Neural cell (in vitro differentiated cells): ENCODE measurements around the gene FAM89A. TPM values are rescaled to one million over a fixed set of nuclear protein-coding genes. Genes with fewer than 3 reads are reported as not detected.

ENCODE experiments used
- H2AFZ ChIP-seq: fragments of 200-600, 300-800 bp; sonication (generic), shearing (Covaris generic); 2 replicates; pipeline ENCODE4 v1.6.0; 2014; ENCODE audit warnings: low read depth, mild to moderate bottlenecking, antibody characterized with exemption, low read length, moderate library complexity
- H3F3A ChIP-seq: fragments of 200-600 bp; shearing (Covaris generic); 2 replicates; pipeline ENCODE4 v1.6.1; 2016; ENCODE audit warnings: mild to moderate bottlenecking, moderate library complexity, mixed read lengths, antibody characterized with exemption, low read length; ENCODE audit not compliant: insufficient read depth, poor library complexity, severe bottlenecking
- H3K27ac ChIP-seq: fragments of 200-600, 300-800 bp; sonication (generic), shearing (Covaris generic); 2 replicates; pipeline ENCODE4 v1.5.1; 2014; ENCODE audit warnings: mild to moderate bottlenecking, low read length, moderate library complexity
- H3K27me3 ChIP-seq: fragments of 300-800, 200-600 bp; sonication (generic), shearing (Covaris generic); 2 replicates; pipeline ENCODE4 v1.6.0; 2014; ENCODE audit warnings: mild to moderate bottlenecking, low read depth, low read length, moderate library complexity; ENCODE audit not compliant: insufficient read depth
- H3K36me3 ChIP-seq: fragments of 300-800, 200-600 bp; sonication (generic), shearing (Covaris generic); 2 replicates; pipeline ENCODE4 v1.5.1; 2014; ENCODE audit warnings: mild to moderate bottlenecking, antibody characterized with exemption, low read length, moderate library complexity; ENCODE audit not compliant: insufficient read depth
- H3K4me2 ChIP-seq: fragments of 300-800, 200-600 bp; sonication (generic), shearing (Covaris generic); 2 replicates; pipeline ENCODE4 v1.6.0; 2014; ENCODE audit warnings: mild to moderate bottlenecking, low read length
- H3K4me3 ChIP-seq: fragments of 300-800, 200-600 bp; sonication (generic), shearing (Covaris generic); 2 replicates; pipeline ENCODE4 v1.5.1; 2014; ENCODE audit warnings: mild to moderate bottlenecking, low read length, moderate library complexity
- H3K79me2 ChIP-seq: fragments of 200-600 bp; shearing (Covaris generic); replicated peaks from 2 replicates; pipeline ENCODE4 v1.6.0; 2014; ENCODE audit warnings: mild to moderate bottlenecking, low read length, moderate library complexity; ENCODE audit not compliant: insufficient read depth
- H3K9ac ChIP-seq: fragments of 300-800, 200-600 bp; sonication (generic), shearing (Covaris generic); 2 replicates; pipeline ENCODE4 v1.6.1; 2016; ENCODE audit warnings: mild to moderate bottlenecking, low read length, mixed read lengths
- H3K9me2 ChIP-seq: fragments of 200-600 bp; shearing (Covaris generic); 2 replicates; pipeline ENCODE4 v1.6.1; 2016; ENCODE audit warnings: mild to moderate bottlenecking, low read length, mixed read lengths; ENCODE audit not compliant: insufficient read depth
- H3K9me3 ChIP-seq: fragments of 200-600, 300-800 bp; sonication (generic), shearing (Covaris generic); 2 replicates; pipeline ENCODE4 v1.6.1; 2016; ENCODE audit warnings: mild to moderate bottlenecking, mixed run types, low read length, moderate library complexity, mixed read lengths
- H4K20me1 ChIP-seq: fragments of 200-600 bp; shearing (Covaris generic); 2 replicates; pipeline ENCODE4 v1.6.1; 2016; ENCODE audit warnings: mild to moderate bottlenecking, mixed run types; ENCODE audit not compliant: insufficient read depth
- CTCF ChIP-seq: fragments of 450-650 bp; IDR thresholded peaks from 2 replicates; pipeline ENCODE4 v1.5.1; 2014; ENCODE audit warnings: antibody characterized with exemption, mild to moderate bottlenecking, moderate library complexity; ENCODE audit not compliant: poor library complexity, severe bottlenecking
- EP300 ChIP-seq: fragments of 450-650 bp; conservative IDR thresholded peaks from 2 replicates; pipeline ENCODE4 v1.6.1; 2014; ENCODE audit warnings: antibody characterized with exemption, mild to moderate bottlenecking, moderate library complexity; ENCODE audit not compliant: poor library complexity, severe bottlenecking
- EZH2 ChIP-seq: fragments of 200-600, 300-800 bp; shearing (Covaris generic), sonication (generic); IDR thresholded peaks from 2 replicates; pipeline ENCODE4 v1.6.1; 2014; ENCODE audit warnings: antibody characterized with exemption, low read length, borderline replicate concordance, mild to moderate bottlenecking; ENCODE audit not compliant: insufficient read depth, poor library complexity, severe bottlenecking
- MXI1 ChIP-seq: fragments of 450-650 bp; conservative IDR thresholded peaks from 2 replicates; pipeline ENCODE4 v1.6.1; 2014; ENCODE audit warnings: antibody characterized with exemption, mild to moderate bottlenecking; ENCODE audit not compliant: poor library complexity, severe bottlenecking
- POLR2AphosphoS5 ChIP-seq: IDR thresholded peaks from 2 replicates; pipeline ENCODE4 v1.6.1; 2012
- RAD21 ChIP-seq: fragments of 450-650 bp; conservative IDR thresholded peaks from 2 replicates; pipeline ENCODE4 v1.6.1; 2014; ENCODE audit warnings: antibody characterized with exemption, mild to moderate bottlenecking, moderate library complexity
- REST ChIP-seq: IDR thresholded peaks from 2 replicates; pipeline ENCODE4 v1.6.1; 2012; ENCODE audit warnings: borderline replicate concordance
- SMC3 ChIP-seq: fragments of 450-650 bp; conservative IDR thresholded peaks from 2 replicates; pipeline ENCODE4 v1.6.1; 2014; ENCODE audit warnings: antibody characterized with exemption, mild to moderate bottlenecking, moderate library complexity; ENCODE audit not compliant: poor library complexity
- TAF1 ChIP-seq: IDR thresholded peaks from 2 replicates; pipeline ENCODE4 v1.6.1; 2012; ENCODE audit warnings: low read depth
- polyA plus RNA-seq: library from polyadenylated mRNA; depleted of rRNA; stranded (reverse); fragments of >200 nt; gene quantifications from 2 replicates; pipeline ENCODE4 v1.2.3, GENCODE V29; 2014

FAM89A gene
- polyA plus RNA-seq, 1 donor from 2014 or later = 0.20 TPM

- no peak for TF ChIP-seq MXI1
- TF ChIP-seq SMC3 = no peak
- no peak for TF ChIP-seq RAD21
- no peak for TF ChIP-seq EP300
- no peak for TF ChIP-seq REST
- TF ChIP-seq CTCF = no peak
- TF ChIP-seq POLR2AphosphoS5 = no peak
- no peak for TF ChIP-seq EZH2
- no peak overlapping the region for H2AFZ ChIP-seq
Observed at GRCh38 chr1:231020139-231020601, 19.9 kb downstream of the FAM89A start.

GRCh38 chr1:231019711-231020110, 20.3 kb downstream of the FAM89A start:
- no peak overlapping the region for H3K9ac ChIP-seq
- no peaks in the 10 kb centered on the region for H3K27me3 ChIP-seq
- H3K9me2 ChIP-seq = no peaks in the 10 kb centered on the region
- no peak overlapping the region for H3K4me3 ChIP-seq
- H4K20me1 ChIP-seq = no peaks in the 10 kb centered on the region
- no peaks in the 10 kb centered on the region for H3K36me3 ChIP-seq
- no peak overlapping the region for H3K27ac ChIP-seq
- no peak overlapping the region for H3K4me2 ChIP-seq
- no peak overlapping the region for H2AFZ ChIP-seq
- TF ChIP-seq POLR2AphosphoS5 (no peak), SMC3 (no peak), REST (no peak), TAF1 (no peak), MXI1 (no peak), RAD21 (no peak), EP300 (no peak), CTCF (no peak), EZH2 (no peak)
- H3K79me2 ChIP-seq = no peaks in the 10 kb centered on the region
- no peaks in the 10 kb centered on the region for H3F3A ChIP-seq
- no peaks in the 10 kb centered on the region for H3K9me3 ChIP-seq

More at GRCh38 chr1:231020139-231020601, 19.9 kb downstream of the FAM89A start:
- Histone ChIP-seq H3K9me2 (no peaks in the 10 kb centered on the region), H4K20me1 (no peaks in the 10 kb centered on the region), H3K36me3 (no peaks in the 10 kb centered on the region), H3F3A (no peaks in the 10 kb centered on the region), H3K4me2 (no peak overlapping the region), H3K9ac (no peak overlapping the region), H3K27ac (no peak overlapping the region), H3K79me2 (no peaks in the 10 kb centered on the region), H3K9me3 (no peaks in the 10 kb centered on the region), H3K4me3 (no peak overlapping the region), H3K27me3 (no peaks in the 10 kb centered on the region)
